PC-9 (cell line): ENCODE data around the gene PKP2.

Experiments
- CTCF ChIP-seq: fragments of 200-600 bp; sonication (generic); conservative IDR thresholded peaks from 2 replicates; pipeline ENCODE4 v1.6.1; 2017; ENCODE audit warnings: mixed run types, antibody characterized with exemption, mild to moderate bottlenecking, moderate library complexity
- EZH2 ChIP-seq: fragments of 200-600 bp; sonication (generic); IDR thresholded peaks from 2 replicates; pipeline ENCODE4 v1.8.0; 2017; ENCODE audit warnings: antibody characterized with exemption, low read depth

- no peak for TF ChIP-seq CTCF
- no peak for TF ChIP-seq EZH2
Measured at GRCh38 chr12:32939801-32940200, 43.2 kb upstream of the PKP2 start.
